SW480 (cell line): ENCODE data around the gene PDLIM1.

Experiments
- DNase-seq: peaks from one replicate; pipeline ENCODE4 v3.0.0-alpha.2; 2016; ENCODE audit warnings: low spot score

The PDLIM1 gene

DNA sequence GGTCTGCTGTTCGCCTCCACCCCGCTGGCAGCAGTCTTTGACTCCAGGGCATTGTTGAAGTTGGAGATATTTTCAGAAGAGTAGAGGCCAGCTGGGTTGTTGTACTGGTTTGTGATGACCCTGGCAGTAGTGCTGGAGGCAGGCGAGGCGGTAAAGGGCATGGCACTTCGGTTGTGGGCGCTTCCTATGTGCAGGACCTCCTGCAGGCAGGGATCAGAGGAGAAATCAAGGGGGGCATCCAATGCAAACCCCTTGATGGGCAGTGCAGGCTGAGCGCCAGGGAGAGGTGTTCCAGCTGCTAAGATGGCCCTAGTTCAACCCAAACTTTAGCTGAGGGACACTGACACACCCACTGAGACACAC is 27.0 kb downstream of the PDLIM1 start:
- no peak for DNase-seq

- no peak for DNase-seq
These were observed 27.9 kb downstream of the PDLIM1 start for GRCh38 chr10:95262763-95263518.

GRCh38 chr10:95261926-95262325 is 28.9 kb downstream of the PDLIM1 start:
- no peak for DNase-seq

- DNase-seq = peak; percentile 9
These were observed 29.8 kb downstream of the PDLIM1 start for GRCh38 chr10:95260909-95261552.

DNA sequence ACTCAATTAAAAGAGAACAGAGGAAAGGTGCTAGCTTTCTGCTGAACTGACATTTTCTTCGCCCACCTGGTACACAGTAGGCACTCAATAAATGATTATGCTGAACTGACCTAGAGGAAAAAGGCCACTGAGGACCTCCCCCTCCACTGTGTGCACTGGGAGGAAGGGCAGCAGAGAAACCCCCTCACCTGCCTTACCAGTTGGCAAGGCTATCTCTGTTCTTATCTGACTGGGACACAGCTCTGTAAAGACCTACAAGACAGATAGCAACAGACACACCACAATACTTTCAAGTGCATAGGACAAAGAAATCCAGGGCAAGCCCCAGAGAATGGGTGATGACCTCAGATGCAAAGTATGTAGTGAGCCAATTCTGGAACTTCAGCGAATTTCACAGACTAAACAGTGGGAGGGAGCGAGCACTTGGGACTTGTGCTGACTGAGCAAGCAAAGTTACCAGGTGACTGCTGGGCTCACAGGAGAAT is 30.4 kb downstream of the PDLIM1 start:
- DNase-seq = peak; percentile 77

DNA sequence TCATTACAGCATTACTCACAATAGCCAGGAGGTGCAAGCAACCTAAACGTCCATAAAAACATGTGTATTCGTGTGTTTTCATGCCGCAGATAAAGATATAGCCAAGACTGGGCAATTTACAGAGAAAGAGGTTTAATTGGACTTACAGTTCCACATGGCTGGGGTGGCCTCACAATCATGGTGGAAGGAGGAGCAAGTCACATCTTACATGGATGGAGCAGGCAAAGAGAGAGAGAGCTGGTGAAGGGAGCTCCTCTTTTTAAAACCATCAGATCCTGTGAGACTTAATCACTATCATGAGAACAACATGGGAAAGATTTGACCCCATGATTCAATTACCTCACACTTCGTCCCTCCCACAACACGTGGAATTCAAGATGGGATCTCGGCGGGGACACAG is 33.0 kb downstream of the PDLIM1 start:
- DNase-seq = no peak

DNA sequence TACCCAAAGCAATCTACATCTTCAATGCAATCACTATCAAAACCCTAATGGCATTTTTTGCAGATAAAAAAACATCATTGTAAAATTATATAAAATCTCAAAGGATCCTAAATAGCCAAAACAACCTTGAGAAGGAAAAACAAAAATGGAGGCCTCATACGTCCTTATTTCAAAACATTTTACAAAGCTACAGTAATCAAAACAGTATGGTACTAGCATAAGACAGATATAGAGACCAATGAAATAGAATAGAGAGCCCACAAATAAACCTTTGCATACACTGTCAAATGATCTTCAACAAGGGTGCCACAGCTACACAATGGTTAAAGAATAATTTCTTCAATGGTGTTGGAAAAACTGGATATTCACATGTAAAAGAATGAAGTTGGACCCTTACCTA is 34.5 kb downstream of the PDLIM1 start:
- DNase-seq = no peak

- no peak for DNase-seq
These were observed 36.2 kb downstream of the PDLIM1 start for GRCh38 chr10:95254629-95255028.

DNA sequence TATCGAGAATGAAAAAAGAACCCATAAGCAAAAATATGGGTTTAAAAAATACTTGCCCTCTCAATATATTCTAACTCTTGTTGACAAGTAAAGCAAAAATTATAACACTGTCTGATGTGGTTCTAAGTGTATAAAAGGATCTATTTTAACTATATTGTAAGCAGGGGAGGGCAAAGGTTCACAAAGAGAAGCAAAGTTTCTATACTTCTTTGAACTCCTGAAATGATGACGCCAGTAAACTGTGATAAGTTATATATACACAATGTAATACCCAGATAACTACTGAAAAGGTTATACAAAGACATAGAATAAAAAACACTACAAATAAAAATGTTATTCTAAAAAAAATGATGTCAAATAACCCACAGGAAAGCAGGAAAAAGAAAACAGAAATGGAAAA is 37.1 kb downstream of the PDLIM1 start:
- no peak for DNase-seq

- no peak for DNase-seq
These were observed 37.8 kb downstream of the PDLIM1 start for GRCh38 chr10:95253007-95253406.

- no peak for DNase-seq
These were observed 39.9 kb downstream of the PDLIM1 start for GRCh38 chr10:95250856-95251255.

DNA sequence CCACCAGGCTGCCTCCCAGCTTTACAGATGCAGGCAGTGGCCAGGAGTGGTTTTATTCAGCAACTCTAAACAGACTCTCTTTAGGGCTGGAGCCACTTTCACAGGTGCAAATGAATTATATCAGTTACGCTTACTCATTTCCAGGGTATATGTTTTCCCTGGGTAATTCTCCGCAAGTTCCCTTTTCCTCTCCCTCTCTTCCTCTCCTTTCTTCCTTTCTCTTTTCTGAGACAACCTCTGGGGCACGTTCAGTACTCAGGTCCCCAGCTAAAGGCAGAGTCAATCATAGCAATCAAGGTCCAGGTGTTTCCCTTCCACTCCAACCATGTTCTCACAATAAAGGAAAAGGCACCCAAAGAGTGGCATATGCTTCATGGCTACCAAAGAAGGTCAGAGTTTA is 41.3 kb downstream of the PDLIM1 start:
- no peak for DNase-seq

- no peak for DNase-seq
These were observed 41.8 kb downstream of the PDLIM1 start for GRCh38 chr10:95248989-95249388.

- no peak for DNase-seq
These were observed 42.8 kb downstream of the PDLIM1 start for GRCh38 chr10:95247881-95248583.

DNA sequence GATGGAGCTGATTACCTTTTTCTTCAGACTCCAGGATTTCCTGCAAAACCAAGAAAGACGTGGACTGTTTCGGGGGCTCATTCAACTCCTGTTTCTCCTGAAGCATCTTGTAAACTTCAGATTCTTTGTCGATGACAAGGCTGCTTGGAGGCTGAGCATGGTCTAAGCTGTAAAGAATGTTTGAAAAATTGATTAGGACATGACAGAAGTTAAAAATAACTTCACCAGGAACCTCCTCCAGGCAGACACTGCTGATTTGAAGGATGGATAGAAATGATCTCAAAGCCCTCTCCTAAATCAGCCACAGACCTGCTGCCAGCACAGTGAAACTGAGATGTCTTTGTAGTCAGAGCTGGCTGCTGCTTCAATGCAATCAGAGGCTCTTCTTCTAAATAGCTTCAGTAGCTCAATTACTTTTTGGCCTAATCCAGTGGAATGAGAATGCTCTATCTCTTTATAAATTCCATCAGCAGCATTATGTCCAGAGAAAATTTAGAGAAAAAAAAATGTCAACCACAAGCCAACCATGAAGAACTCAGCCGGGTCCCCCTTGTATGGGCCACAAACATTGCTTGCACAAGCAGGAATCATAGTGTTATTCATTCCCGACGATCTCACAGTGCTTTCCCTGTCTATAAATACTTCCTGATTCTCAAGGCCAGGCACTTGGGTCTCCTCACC is 43.5 kb downstream of the PDLIM1 start:
- no peak for DNase-seq

DNA sequence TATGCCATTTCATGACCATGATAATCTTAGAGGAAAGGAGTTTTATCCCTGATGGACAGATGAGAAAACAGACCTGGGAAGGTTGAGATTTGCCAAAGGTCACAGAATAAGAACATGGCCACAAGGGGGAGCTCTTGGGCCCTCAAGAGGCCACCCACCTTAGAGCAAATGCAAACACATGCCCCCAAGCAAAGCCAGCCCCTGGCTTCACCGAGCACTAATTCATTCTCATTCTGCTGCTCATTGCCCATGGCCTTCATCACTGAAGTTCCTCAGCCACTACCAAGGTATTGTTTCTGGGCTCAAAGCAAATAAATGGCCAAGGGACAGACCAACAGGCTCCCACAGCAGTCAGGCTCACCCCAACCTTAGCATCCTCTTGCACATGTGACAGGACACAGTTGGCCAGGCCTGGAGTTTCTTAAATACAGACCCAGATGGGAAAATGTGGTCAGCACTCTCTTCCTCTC is 44.2 kb downstream of the PDLIM1 start:
- peak; percentile 47 for DNase-seq

DNA sequence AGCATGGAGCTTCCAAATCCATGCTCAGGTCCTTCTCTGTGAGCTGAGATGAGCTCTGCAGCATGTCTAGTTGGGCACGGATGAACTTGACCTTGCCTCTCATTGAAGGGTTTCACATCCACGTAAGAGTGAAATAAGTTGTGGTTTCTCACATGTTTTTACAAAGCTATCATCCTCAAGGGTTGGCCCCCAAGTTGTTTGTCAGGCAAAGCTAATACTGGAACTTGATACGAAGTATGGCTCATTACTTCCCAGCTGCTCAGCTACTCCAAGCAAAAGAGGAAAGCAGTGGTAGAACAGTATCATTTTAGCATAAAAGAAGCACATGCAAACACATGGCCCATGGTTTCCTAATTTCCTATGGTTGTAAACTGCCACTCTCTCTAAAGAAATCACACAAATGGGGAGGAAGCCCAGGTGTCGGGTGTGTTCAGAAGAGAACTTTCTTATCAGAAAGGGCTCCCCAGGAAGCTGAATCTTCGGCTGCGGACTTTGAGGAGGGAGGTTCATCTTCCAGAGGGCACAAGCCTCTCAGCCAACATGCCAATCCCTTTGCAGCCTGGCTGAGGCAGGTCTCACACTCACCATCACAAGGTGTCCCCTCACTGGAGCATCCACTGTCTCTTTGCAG is 45.3 kb downstream of the PDLIM1 start:
- DNase-seq = no peak

- DNase-seq = no peak
These were observed 46.7 kb downstream of the PDLIM1 start for GRCh38 chr10:95244152-95244551.

- DNase-seq = no peak
These were observed 47.5 kb downstream of the PDLIM1 start for GRCh38 chr10:95243318-95243617.

GRCh38 chr10:95242581-95243317 is 48.1 kb downstream of the PDLIM1 start:
- DNase-seq = peak; percentile 53

- DNase-seq = no peak
These were observed 49.3 kb downstream of the PDLIM1 start for GRCh38 chr10:95241533-95241932.
